GM18858 (cell line): ENCODE data around the gene PRRC2B.
"Not testable (repeated sequence)": the region's sequence is repeated elsewhere in the genome, so short reads cannot be mapped to it uniquely, and the experiment has no call there.

Source experiments
- ATAC-seq: cut with Tn5 transposase; IDR thresholded peaks from one replicate; pipeline ENCODE4 v1.9.1; 2021; ENCODE audit not compliant: unreplicated experiment

The PRRC2B gene

DNA sequence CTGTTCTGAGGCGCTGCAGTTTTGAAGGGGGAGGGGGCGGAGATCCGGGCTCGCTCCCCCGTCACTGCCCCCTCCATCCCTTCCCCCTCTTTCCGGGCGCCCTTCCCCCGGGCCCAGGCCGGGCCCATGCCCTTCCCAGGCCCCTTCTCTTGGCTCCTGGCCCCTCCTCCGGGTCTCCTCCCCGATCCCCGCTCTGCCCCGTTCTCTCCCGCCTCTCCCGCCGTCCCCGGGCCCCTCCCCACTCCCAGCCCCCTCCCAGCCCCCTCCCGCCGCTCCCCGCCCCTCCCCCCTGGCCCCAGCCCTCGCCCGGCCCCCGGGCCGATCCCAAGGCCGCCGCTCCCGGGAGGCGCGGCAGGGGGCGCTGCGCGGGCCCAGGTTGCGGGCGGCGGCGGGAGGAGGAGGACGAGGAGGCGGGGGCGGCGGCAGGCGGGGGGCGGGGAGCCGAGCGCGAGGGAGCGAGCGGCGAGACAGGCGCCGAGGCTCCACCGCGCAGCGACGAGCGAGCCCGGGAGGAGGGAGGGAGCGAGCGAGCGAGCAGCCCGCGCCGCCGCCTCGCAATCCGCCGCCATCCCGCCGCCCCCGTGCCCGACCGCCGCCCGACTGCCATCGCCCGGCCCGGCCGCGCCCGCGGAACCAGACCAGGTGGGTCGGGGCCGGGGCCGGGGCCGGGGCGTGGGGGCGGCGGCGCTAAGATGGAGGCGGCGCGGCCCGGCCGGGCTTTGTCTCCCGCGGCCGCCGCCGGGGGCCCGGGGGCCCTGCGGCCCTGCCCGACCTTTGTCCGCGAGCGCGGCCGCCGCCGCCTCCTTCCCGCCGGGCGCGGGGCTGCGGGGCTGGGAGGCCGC lies at the start of gene PRRC2B:
Gene PRRC2B, plus strand, starts transcription at position 465 of the 842 bp plus-strand sequence. CDS start 36,059 bp downstream, outside the sequence.
- ATAC-seq = no peak

- ATAC-seq = not testable (repeated sequence)
Measured at GRCh38 chr9:131344931-131345535, 48.9 kb upstream of the PRRC2B start.

GRCh38 chr9:131346559-131346958 lies 47.3 kb upstream of the PRRC2B start:
- ATAC-seq = no peak

GRCh38 chr9:131347376-131348020 lies 46.4 kb upstream of the PRRC2B start:
- ATAC-seq = no peak

GRCh38 chr9:131348631-131349521 lies 45.0 kb upstream of the PRRC2B start:
- no peak for ATAC-seq

DNA sequence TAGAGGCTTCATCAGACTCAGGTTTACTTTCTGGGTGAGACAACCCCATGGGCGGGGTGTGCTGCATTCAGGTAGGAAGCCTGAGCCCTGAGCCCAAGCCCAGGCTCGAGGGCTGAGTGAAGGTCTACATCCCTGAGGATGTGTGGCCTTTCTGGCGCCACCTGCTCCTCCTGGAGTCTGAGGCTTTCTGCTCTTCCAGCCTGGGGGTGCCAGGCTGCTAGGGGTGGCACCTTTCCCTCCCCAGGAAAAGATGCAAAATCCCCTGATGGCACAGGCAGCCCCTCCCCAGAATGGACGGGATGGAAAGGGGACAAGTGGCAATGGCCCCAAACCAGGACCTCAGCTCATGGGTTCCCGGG lies 44.4 kb upstream of the PRRC2B start:
- ATAC-seq = no peak

DNA sequence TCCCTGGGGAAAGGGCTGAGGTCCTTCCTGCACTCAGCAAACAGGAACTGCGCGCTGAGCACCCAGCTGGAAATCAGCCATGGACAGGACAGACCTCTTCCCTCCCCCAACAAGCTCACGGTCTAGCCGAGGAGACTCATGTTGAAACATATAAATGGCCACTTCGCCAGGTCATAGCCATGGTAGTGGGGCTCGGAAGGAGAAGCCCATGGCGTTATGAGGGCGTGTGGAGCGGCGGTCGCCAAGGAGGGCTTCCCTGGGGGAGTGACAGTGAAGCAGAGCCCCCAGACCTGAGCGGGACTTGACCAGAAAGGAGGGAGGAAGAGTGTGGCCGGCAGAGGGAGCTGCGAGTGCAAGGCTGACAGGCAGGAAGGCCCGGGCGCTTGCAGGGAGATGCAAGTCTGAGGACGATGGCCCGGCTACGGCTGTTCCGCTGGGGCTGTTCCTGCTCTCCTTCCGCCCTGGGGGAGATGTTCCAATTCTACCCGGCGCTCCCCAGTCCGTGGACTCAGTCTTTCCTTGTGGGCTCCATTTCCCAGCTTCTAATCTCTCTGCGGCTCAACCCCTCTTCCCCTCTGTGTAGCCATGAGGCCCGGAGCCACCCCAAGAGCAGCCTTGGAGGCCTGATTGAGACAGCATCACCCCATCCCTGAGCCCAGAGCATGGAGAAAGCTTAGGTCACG lies 43.9 kb upstream of the PRRC2B start:
- no peak for ATAC-seq

DNA sequence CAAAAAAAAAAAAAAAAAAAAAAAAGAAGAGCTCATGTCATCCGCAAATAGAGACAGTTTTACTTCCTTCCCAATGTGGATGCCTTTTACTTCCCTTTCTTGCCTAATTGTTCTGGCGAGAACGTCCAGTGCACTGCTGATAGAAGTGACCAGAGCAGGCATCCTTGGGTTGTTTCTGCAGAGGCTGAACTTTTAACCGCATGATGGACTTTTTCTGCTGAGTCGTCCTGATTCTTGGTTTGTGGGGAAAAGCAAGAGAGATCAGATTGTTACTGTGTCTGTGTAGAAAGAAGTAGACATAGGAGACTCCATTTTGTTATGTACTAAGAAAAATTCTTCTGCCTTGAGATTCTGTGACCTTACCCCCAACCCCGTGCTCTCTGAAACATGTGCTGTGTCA lies 37.4 kb upstream of the PRRC2B start:
- ATAC-seq = not testable (repeated sequence)

- ATAC-seq = no peak
Measured at GRCh38 chr9:131358556-131358955, 35.3 kb upstream of the PRRC2B start.

DNA sequence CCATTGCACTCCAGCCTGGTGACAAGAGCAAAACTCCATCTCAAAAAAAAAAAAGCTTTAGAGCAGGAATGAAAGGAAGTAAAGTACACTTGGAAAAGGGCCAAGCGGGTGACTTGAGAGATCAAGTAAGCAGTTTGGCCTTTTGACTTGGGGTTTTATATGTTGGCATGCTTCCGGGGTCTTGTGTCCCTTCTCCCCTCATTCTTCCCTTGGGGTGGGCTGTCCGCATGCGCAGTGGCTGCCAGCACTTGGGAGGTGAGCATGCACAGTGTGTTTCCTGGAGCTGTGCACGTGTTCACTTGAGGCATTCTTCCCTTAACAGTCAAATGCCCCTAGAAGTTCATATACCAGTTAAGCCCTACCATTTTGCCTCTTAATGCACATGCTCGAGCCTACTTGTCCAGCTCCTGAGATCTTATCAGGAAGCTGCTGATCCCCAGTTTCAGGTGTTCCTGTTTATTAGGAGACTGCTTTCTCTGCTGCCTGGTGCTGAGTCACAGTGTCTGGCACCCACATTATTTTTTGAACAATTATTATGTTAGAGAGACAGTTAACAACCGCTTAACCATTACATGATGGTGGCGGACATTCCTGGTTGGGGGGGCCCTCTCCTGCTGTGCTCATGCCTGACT lies 32.6 kb upstream of the PRRC2B start:
- no peak for ATAC-seq

DNA sequence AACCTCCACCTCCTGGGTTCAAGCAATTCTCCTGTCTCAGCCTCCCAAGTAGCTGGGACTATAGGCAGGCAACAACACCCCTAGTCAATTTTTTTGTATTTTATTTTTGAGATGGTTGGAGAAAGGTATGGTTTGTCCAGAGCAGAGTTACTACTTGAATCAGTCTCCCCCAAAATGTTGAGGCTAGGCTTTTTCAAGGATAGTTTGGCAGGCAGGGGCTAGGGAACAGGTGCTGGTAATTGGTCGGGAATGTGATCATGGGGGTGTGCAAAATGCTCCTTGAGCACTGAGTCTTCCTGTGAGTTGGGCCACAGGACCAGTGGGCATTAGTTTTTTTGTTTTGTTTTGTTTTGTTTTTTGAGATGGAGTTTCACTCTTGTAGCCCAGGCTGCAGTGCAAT lies 28.3 kb upstream of the PRRC2B start:
- ATAC-seq = no peak

DNA sequence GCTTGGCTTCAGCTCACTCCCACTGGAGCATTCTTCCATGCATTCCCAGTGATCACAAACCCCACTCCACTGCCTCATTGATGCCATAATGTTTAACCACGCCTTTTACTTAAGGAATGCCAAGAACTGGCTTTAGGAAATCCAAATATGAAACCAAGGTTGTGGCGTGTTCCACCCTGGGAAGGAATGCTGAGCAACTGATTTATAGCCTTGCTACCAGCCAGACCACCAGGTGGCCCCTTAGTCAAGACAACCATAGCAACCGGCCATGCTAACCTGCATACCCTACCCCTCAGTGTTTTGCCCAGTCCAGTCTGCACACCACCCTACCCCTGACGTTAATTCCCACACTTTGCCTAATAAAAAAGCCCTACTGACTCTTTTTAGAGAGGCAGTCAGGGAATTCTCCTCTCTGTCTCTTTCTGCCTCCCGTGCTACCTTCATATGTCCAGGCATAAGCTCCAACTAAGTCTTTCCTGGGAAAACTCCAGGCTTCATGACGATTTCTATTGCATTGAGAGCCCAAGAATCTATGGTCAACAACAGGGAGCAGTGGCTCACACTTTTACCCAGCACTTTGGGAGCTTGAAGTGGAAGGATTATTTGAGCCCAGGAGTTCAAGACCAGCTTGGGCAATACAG lies 27.0 kb upstream of the PRRC2B start:
- no peak for ATAC-seq

DNA sequence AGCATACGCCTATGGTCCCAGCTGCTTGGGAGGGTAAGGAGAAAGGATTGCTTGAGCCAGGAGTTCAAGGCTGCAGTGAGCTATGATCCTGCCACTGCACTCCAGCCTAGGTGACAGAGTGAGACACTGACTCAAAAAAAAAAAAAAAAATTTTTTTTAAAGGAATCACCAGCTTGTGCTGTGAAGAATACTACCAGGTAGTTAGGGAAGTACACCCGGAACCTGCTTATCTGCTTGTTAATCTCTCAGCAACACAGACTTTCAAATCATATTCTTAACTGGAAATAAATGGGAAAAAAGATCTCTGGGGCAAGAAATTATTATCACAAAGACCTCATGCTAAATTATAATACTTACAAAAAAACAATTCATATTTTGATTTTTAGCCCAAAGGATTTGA lies 26.4 kb upstream of the PRRC2B start:
- no peak for ATAC-seq

DNA sequence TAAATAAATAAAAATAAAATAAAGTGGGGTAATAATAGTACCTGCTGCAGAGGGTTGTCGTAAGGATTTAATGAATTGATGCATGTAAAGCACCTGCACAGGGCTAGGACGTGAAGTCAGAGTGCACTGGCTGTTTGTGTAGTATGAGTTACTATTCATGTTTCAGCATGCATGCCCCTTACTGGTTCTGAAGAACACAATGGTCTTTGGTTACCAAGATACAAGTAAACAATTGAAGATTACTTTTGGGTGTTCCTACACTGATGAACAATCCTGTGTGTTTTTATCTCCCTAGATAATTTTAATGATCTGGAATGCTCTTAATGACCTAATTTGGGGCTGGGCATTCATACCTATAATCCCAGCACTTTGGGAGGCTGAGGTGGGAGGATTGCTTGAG lies 23.2 kb upstream of the PRRC2B start:
- no peak for ATAC-seq

DNA sequence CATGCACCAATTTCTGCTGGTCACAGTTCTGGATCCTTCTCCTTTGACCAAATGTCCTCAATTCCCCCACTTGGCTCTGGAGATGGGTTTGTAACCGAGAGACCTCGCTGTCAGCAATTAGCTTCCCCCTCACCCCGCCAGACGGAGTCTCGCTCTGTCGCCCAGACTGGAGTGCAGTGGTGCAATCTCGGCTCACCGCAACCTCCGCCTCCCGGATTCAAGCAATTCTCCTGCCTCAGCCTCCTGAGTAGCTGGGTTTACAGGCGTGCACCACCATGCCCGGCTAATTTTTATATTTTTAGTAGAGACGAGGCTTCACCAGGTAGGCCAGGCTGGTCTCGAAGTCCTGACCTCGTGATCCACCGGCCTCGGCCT lies 21.3 kb upstream of the PRRC2B start:
- not testable (repeated sequence) for ATAC-seq

- not testable (repeated sequence) for ATAC-seq
Measured at GRCh38 chr9:131374638-131375037, 19.2 kb upstream of the PRRC2B start.

- ATAC-seq = no peak
Measured at GRCh38 chr9:131379056-131379455, 14.8 kb upstream of the PRRC2B start.

DNA sequence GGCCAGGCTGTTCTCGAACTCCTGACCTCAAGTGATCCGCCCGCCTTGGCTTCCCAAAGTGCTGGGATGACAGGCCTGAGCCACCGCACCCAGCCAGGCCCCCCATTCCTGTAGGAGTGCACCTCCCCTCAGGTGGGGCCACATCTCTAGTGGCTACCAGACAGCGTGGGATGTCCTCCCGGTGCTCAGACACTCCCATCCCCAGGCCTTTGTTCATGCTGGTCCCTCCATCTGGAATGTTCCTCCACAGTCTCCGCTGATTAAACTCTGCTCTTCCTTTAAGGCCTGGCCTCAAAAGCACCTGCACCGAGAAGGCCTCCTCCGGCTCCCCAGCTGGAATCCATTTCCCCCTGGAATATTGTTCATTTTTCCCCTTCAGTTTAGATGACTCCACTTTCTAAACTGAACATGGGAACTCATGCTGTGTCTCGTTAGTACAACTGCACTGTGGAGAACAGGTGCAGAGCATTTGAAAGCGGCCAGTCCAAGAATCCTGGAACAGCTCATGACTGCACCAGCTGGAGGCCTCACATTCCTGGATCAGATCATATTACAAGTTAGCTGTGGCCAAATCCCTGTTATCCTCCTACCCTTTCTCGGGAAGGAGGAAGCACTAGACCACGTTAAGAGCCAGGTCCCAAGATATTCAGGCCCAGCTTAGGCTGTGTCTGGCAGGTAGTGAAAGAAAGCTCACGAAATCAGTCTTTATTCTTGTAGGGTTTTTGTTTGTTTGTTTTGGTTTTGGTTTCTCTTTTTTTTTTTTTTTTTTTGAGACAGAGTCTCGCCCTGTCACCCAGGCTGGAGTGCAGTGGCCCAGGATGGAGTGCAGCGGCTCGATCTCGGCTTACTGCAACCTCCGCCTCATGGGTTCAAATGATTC lies 10.8 kb upstream of the PRRC2B start:
- ATAC-seq = no peak

GRCh38 chr9:131385296-131385695 lies 8.6 kb upstream of the PRRC2B start:
- no peak for ATAC-seq
